Measurements from ENCODE around the gene ZCCHC24.
"Not testable (repeated sequence)": the region's sequence is repeated elsewhere in the genome, so short reads cannot be mapped to it uniquely, and the experiment has no call there.

Gene ZCCHC24

DNA sequence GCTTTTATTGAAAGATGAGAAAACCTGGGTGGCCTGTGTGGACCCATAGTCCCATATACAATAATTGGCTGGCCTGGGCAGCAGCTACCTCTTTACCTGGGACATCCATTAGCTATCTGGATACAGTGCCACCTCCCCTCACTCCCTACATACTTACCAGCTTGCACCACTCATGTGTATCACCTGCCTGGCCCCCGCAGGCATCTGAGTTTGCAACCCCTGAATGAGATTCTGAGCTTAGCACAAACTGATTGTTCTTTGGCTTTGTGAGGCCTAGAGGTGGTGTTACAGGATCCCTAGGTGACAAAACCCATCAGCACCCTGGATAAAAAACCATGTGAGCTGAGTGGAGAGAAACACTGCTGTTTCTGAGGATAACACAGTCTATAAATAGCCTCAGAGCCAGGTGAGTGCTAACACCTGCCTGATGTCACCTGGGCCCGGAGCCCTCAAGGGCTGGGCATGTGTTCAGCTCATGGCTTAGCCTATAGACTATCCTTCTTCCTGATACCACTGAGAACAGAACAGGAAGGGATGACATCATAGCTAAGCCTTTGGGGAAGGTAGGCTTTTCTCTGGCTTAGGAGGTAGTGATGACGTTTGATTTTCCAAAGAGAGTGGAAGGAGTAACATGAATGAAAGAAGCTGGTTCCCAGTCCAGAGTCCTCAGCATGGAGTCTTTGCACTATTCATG is 100.8 kb downstream of the ZCCHC24 start:
- no peak overlapping the region for H3K4me3 ChIP-seq (ENCODE audit: low read length)
- TF ChIP-seq ZNF274 (IDR thresholded peaks at IDR 0.05; ENCODE audit: low read depth, low read length): no peak

DNA sequence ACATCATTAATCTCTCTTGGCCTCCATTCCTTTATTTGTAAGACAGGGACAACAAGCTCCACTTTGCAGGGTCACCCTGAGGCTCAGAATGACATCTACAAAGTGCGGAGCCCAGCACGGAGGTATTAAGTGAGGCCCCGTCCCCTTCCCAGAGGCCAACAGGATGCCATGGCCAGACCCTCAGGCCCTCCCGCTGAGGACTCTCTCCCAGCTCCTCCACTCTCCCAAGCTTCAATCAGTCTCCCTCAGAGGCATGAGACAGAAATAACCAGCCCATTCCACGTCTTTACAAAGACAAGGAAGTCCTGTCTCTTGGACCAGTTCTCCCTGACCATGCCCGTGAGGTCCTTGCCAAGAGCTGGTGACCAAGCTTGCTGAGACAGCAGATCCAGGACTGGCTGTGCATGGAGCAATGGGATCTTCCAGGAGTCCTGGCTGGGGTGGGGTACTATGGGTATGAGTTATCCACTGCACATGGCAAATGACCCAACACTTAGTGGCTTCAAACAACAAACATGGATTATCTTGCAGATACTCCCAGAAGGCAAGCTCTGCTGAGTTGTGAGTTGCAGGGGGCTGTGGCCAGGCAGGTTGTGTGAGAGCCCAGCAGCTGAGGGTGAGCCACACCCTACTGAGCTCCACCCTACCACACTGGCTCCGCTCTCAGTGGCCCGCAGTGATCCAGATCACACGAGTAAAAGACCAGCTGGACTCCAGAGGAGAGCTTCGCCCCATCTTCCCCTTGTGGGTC is 102.4 kb downstream of the ZCCHC24 start:
- H3K4me3 ChIP-seq (ENCODE audit: low read length): no peak overlapping the region
- no peak for TF ChIP-seq ZNF274 (IDR thresholded peaks at IDR 0.05; ENCODE audit: low read depth, low read length)

DNA sequence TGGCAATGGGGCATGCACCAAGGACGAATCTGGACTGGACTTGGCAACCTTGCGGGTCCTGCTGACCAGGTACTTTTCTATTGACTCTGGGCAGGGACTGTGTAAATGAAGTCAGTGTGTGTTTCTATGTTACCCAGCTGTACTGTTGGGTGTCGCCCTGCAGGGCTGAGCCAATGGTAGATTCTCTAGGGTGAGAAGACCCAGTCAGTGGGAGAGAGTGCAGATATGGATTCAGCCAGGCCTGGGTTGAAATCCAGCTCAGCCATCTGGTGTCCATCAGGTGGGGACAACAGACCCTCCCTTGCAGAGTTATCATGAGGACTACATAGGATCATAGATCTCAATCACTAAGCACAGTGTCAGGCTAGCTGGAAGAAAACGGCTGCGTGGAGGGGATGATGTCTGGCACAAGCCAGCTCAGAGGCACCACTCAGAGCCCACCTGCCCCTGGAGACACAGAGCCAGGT is 103.1 kb downstream of the ZCCHC24 start:
- no peak overlapping the region for H3K4me3 ChIP-seq (ENCODE audit: low read length)
- no peak for TF ChIP-seq ZNF274 (IDR thresholded peaks at IDR 0.05; ENCODE audit: low read depth, low read length)

DNA sequence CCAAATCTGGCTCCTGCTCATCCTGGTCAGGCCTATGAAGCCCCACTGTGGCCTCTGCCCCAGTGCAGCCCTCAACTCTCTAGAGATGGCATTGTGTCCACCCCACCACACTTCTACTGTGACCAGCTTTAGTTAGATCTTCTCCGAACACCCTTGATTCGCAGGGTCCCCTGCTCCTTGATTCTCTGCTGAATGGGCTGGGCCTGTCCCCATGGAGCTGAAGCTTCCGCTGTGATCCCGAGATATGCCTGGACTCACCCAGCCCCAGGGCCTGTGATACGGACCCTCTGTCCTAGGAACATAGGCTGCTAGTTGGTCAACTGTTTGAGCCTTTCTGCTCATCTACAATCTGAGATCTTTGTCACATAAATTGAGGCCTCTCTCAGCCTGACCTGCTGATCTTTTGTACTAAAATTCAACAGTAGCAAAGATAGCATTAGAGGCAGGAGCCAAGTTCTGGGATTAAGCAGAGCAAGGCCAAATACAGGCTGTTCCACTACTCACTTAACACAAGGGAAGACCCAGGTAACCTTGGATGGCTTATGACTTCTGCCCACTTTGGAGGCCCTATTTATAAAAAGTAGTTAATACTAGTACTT is 104.7 kb downstream of the ZCCHC24 start:
- H3K4me3 ChIP-seq (ENCODE audit: low read length): no peak overlapping the region
- no peak for TF ChIP-seq ZNF274 (IDR thresholded peaks at IDR 0.05; ENCODE audit: low read depth, low read length)

DNA sequence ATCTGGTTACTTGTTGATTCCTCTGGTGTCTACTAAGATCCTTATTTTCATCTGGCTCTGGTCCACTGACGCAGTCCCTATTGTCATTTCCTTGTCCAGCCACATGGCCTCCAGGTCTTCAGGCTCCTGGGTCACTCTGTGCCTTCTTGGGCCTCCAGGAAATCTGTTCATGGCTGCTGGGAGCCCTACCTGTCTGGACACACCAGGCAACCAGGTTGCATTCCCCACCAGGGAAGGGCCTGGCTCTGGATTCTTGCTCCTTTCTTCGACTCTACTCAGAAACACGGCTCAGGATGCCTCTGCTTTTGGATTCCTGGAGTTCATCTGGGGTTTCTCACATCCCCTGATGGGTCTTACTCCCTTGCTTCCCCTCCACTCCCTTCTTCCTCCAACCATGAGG is 106.2 kb downstream of the ZCCHC24 start:
- no peak overlapping the region for H3K4me3 ChIP-seq (ENCODE audit: low read length)
- TF ChIP-seq ZNF274 (IDR thresholded peaks at IDR 0.05; ENCODE audit: low read depth, low read length): no peak

DNA sequence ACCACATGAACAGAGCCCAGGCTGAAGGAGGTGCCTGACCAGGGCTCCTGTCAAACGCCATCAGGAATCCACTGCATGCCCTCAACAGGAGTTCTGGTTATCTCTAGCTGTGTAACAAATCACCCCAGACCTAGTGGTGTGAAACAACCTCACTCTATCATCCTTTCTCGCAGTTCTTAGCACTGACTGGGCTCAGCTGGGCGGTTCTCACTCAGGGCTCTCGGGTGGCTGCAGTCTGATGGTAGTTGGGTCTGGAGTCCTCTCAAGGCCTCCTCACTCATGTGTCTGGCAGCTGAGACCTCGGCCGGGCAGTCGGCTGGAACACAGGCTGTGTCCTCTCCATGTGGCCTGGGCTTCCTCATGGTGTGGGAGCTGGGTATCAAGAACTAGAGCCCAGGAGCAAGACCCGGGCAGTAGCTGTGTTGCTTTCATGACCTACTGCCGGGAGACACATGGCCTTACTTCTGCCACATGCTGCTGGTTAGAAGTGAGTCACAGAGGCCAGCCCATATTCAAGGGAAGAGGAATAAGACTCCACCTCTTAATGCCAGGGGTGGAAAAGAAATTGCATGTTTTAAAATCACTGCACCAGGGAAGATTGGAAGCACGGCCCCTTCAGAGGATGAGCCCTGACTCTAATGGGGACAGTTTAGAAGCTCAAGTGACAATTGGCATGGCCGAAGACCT is 107.5 kb downstream of the ZCCHC24 start:
- not testable (repeated sequence) for H3K4me3 ChIP-seq (ENCODE audit: low read length)

DNA sequence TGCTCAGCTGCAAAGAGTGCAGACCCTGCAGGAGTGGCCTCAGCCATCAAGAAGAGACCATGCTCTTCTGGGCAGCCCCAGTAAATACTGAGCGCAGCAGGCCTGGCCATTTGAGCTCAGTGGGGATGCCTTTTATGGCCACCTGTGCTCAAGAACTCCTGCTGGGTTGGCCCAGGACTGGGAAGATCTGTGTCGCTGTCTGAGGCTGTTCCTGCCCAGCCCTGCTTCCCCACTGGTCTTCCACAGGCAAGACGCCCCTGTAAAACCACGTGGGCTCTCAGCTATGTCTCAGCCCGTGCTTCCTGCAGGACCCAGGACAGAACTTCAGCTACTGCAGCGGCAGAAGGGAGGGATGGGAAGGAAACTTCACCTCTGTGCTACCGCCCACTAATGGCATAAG is 108.7 kb downstream of the ZCCHC24 start:
- H3K4me3 ChIP-seq (ENCODE audit: low read length): no peak overlapping the region
- no peak for TF ChIP-seq ZNF274 (IDR thresholded peaks at IDR 0.05; ENCODE audit: low read depth, low read length)

DNA sequence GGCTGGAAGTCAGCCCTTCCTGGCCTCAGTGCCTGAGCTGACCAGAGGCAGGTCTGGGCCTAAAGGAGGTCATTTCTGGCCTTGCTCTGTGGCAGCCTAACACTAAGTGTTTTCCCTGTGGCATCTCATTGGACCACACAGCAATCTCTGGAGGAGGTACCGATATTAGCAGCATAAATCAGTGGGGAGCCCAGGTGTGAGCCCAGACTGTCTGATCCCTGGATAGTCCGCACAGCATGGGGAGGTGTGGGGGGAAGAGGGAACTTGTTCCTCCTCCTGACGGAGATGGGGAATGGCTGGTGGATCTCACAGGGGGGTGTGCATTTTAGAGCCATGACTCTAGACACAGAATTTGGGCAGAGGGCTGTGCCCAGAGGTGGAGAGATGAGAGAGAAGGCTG is 109.1 kb downstream of the ZCCHC24 start:
- H3K4me3 ChIP-seq (ENCODE audit: low read length): no peak overlapping the region
- TF ChIP-seq ZNF274 (IDR thresholded peaks at IDR 0.05; ENCODE audit: low read depth, low read length): no peak

DNA sequence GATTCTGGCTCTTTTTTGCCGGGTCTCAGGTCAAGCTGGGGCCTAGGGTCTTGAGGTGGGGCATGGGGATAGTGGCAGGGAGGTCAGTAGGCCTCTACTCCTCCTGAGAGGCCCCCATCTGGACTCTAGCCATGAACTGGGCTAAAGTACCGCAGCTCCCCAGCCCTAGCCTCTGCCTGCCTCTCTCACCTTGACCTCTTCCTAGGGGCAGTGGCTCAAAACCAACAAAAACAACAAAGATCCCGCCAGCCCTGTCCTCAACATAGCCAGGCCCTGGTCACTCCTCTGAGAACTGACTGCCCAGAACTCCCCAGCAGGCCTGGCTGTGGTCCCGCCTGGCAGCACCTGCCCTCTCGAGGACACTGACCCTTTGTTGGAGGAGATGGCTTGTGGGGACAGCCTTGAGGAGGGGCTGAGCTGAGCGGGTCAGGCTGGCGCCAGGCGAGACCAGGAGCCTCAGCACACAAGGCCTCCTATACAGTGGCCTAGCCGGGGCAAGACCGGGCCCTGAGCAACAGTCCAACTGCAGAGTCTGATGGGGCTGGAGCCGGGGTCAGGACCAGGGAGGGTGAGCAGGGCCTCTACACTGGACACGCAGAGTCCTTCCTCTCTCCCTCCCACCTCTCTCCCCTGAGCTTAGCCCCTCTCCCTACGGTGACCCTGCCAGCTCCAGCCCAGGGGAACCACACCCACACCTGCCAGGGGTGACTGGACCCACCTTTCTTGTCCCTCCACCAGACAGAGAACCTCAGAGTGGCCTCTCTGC is 109.8 kb downstream of the ZCCHC24 start:
- TF ChIP-seq ZNF274 (IDR thresholded peaks at IDR 0.05; ENCODE audit: low read depth, low read length): no peak

DNA sequence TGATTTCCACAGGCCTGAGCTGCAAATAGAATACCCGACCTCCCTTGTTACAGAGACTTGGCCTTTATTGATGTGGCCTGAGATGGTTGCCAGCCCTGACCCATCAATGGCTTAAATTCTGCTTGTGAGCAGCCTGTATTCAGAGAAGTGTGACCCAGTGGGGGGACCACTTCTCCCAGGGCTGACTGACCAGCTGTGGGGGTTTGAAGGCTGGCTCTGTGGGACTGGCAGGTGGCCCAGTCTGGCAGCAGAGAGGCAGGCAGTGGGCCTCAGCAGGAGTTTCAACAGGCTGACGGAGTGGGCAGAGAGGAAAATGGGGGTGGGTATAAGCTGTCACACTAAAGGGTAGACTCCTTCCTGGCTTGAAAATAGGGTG is 110.3 kb downstream of the ZCCHC24 start:
- H3K4me3 ChIP-seq (ENCODE audit: low read length): no peak overlapping the region
- TF ChIP-seq ZNF274 (IDR thresholded peaks at IDR 0.05; ENCODE audit: low read depth, low read length): no peak

More for the DNA sequence above, 109.8 kb downstream of the ZCCHC24 start:
- no peak overlapping the region for H3K4me3 ChIP-seq (ENCODE audit: low read length)

DNA sequence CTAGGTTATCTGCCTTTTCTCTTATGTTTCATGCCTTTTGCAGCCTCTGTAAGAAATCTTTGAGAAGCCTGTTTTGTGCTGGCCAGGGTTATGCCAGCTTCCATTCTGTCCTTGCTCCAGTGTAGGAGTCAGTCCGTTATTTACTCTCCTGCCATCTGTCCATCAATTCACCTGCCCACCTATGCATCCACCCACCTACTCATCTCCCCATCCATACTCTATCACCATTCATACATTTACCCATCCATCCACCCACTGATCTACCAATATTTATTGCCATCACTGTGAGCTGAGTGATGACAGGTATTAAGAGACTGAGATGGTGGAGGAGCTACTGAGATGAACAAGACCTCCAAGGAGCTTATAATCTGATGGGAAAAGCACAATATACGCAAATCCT is 110.9 kb downstream of the ZCCHC24 start:
- H3K4me3 ChIP-seq (ENCODE audit: low read length): no peak overlapping the region
- no peak for TF ChIP-seq ZNF274 (IDR thresholded peaks at IDR 0.05; ENCODE audit: low read depth, low read length)

DNA sequence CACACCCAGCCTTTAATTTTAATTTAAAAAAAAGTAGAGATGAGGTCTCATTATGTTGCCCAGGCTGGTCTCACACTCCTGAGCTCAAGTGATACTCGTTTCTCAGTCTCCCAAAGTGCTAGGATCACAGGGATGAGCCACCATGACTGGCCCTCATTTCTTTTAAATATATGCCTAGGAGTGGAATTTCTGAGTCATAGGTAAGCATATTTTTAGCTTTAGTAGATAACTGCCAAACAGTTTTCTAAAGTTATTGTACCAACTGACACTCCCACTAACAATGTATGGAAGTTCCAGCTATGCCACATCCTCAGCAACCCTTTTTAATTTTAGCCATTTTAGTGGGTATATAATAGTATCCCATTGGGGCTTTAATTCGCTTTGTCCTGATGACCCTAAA is 111.9 kb downstream of the ZCCHC24 start:
- TF ChIP-seq ZNF274 (IDR thresholded peaks at IDR 0.05; ENCODE audit: low read depth, low read length): no peak

DNA sequence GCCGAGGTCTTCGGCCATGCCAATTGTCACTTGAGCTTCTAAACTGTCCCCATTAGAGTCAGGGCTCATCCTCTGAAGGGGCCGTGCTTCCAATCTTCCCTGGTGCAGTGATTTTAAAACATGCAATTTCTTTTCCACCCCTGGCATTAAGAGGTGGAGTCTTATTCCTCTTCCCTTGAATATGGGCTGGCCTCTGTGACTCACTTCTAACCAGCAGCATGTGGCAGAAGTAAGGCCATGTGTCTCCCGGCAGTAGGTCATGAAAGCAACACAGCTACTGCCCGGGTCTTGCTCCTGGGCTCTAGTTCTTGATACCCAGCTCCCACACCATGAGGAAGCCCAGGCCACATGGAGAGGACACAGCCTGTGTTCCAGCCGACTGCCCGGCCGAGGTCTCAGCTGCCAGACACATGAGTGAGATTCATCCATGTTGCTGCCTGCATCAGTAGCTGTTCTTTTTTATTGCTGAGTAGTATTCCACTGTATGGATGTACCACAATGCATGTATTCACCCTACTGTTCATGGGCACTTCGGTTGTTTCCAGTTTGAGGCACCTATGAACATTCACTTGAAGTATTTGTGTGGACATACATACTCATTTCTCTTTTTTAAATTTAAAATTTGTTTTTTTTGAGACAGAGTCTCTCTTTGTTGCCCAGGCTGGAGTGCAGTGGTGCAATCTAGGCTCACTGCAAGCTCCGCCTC is 112.7 kb downstream of the ZCCHC24 start:
- not testable (repeated sequence) for H3K4me3 ChIP-seq (ENCODE audit: low read length)

More for the DNA sequence above, 111.9 kb downstream of the ZCCHC24 start:
- no peak overlapping the region for H3K4me3 ChIP-seq (ENCODE audit: low read length)
